ENCODE data around the gene SUPT20H. TPM values are rescaled to one million over a fixed set of nuclear protein-coding genes. Genes with fewer than 3 reads are reported as not detected.

SUPT20H gene
- total and polyA plus RNA-seq, 2 experiments from 2014 or later: 68.7 to 98.2 TPM

GRCh38 chr13:36979361-36980050, 80.0 kb downstream of the SUPT20H start:
- no peak overlapping the region for H2AFZ ChIP-seq
- TF ChIP-seq EZH2phosphoT487 (IDR thresholded peaks at IDR 0.05; ENCODE audit: unreplicated experiment) (no peak), CREB1 (CRISPR knock-in tag; IDR thresholded peaks at IDR 0.05; ENCODE audit: low read depth) (no peak), ZNF331 (CRISPR knock-in tag; IDR thresholded peaks at IDR 0.05; ENCODE audit: low read depth) (no peak), EZH2 (IDR thresholded peaks at IDR 0.05; ENCODE audit: low read depth, unreplicated experiment) (no peak), ZNF462 (CRISPR knock-in tag; IDR thresholded peaks at IDR 0.05) (no peak), STAT1 (IDR thresholded peaks at IDR 0.05; ENCODE audit: unreplicated experiment) (no peak), CTCF (conservative IDR thresholded peaks at IDR 0.05; ENCODE audit: low read depth in 2 of 2) (no peak)
- H4K20me1 ChIP-seq (replicated peaks; ENCODE audit: insufficient read depth): no peaks in the 10 kb centered on the region

More at GRCh38 chr13:36979361-36980050, 80.0 kb downstream of the SUPT20H start:
- Mint-ChIP-seq H3K27me3 (ENCODE audit: insufficient read depth, low read depth, poor library complexity) (no peaks in the 10 kb centered on the region), H3K36me3 (ENCODE audit: low read depth) (peaks cover 54% of the 10 kb centered on the region), H3K9me3 (peaks cover 5% of the 10 kb centered on the region; the same call in 2 of the 3 replicates), H3K4me3 (no peak overlapping the region), H3K4me1 (no peaks in the 10 kb centered on the region), H3K27ac (no peak overlapping the region)
- ATAC-seq: no peak
- no peaks in the 10 kb centered on the region for H3F3A ChIP-seq (replicated peaks; ENCODE audit: low read depth)
- no peaks in the 10 kb centered on the region for H3K27me3 ChIP-seq (ENCODE audit: insufficient read depth)
- H3K4me3 ChIP-seq: no peak overlapping the region
- no peak overlapping the region for H3K27ac ChIP-seq (ENCODE audit: low read depth)
- no peaks in the 10 kb centered on the region for H3K4me1 ChIP-seq (ENCODE audit: insufficient read depth)
- H3K9me2 ChIP-seq (ENCODE audit: insufficient read depth): no peaks in the 10 kb centered on the region
- no peaks in the 10 kb centered on the region; the same call in 1 of the 2 replicates for H3K79me2 ChIP-seq (replicated peaks; ENCODE audit: insufficient read depth)
- no peak for DNase-seq (ENCODE audit: low spot score)
- H3K36me3 ChIP-seq (ENCODE audit: insufficient read depth): peaks cover 17% of the 10 kb centered on the region; the same call in 1 of the 2 replicates
- no peak overlapping the region for H3K4me2 ChIP-seq
